Iris pigment epithelial cell (primary cell): ENCODE data around the gene MAP2K5.

Source experiments
- DNase-seq: peaks from one replicate; pipeline ENCODE4 v3.0.0-alpha.2; 2011; ENCODE audit warnings: low read depth

MAP2K5 gene

DNA sequence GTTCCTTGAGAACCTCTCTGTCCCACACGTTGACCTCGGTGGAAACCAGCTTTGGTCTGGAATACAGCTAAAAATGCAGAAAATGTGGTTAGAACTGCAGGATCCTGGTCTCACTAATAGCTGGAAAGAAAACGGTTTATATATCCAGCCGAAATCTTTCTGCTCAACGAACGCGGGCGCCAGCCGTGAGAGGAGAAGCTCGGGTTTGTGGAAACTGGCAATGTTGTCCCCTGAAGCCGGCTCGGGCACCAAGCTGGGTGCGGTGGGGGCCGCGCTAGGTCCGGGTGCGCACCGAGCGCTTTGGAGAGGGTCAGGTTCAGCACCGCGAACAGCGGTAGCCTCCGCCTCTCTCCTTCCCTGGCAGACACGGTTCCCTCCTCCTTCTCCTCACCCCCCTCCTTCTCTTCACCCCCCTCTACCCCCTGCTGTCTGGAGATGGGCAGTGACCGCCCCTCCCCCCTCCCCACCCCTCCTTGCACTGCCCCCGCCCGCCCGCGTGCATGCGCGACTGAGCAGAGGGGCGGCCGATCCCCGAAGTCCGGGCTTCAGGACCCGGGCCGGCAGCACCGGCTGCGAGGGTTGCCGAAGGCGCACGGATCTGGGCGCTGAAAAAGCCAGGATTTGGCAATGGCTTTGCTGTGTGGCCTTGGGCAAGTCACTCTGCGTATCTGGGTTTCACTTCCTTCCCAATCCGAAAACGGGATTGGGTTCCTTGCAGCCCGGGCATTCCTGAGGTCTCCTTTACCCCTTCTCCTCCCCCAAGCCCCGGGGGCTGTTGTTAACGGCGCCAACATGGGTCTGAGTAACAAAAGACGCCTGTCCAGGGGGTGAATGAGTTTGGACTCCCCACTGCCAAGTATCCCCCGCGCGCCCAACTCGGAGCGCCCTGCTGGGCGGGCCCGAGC is 282.7 kb downstream of the MAP2K5 start, which contains the start of gene SKOR1:
Gene SKOR1 (plus strand): TSS at position 534 of the 905 bp plus-strand sequence. CDS start 94 bp downstream, at position 628.
- DNase-seq = peak; percentile 50

DNA sequence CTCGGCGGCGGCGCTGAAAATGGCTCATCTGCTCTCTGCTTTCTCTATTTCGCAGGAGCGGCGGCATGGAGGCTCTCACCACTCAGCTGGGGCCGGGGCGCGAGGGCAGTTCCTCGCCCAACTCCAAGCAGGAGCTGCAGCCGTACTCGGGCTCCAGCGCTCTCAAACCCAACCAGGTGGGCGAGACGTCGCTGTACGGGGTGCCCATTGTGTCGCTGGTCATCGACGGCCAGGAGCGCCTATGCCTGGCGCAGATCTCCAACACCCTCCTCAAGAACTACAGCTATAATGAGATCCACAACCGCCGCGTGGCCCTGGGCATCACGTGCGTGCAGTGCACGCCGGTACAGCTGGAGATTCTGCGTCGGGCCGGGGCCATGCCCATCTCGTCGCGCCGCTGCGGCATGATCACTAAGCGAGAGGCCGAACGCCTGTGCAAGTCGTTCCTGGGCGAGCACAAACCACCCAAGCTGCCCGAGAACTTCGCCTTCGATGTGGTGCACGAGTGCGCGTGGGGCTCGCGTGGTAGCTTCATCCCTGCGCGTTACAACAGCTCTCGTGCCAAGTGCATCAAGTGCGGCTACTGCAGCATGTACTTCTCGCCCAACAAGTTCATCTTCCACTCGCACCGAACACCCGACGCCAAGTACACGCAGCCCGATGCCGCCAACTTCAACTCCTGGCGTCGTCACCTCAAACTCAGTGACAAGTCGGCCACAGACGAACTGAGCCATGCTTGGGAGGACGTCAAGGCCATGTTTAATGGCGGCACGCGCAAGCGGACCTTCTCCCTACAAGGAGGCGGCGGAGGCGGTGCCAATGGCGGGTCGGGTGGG is 283.6 kb downstream of the MAP2K5 start:
- DNase-seq = no peak

DNA sequence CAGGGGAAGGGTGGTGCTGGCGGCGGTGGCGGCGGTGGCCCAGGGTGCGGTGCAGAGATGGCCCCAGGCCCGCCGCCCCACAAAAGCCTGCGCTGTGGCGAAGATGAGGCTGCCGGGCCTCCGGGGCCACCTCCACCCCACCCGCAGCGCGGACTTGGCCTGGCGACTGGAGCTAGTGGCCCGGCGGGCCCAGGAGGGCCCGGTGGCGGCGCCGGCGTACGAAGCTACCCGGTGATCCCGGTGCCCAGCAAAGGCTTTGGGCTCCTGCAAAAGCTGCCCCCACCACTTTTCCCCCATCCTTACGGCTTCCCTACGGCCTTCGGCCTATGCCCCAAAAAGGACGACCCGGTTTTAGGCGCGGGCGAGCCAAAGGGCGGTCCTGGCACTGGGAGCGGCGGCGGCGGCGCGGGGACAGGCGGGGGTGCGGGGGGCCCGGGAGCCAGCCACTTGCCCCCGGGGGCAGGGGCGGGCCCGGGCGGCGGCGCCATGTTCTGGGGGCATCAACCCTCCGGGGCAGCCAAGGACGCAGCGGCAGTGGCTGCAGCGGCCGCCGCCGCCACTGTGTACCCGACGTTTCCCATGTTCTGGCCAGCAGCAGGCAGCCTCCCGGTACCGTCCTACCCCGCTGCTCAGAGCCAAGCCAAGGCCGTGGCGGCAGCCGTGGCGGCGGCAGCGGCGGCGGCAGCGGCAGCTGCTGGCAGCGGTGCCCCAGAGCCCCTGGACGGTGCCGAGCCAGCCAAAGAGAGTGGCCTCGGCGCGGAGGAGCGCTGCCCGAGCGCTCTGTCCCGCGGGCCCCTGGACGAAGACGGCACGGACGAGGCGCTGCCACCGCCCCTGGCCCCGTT is 284.4 kb downstream of the MAP2K5 start:
- no peak for DNase-seq

DNA sequence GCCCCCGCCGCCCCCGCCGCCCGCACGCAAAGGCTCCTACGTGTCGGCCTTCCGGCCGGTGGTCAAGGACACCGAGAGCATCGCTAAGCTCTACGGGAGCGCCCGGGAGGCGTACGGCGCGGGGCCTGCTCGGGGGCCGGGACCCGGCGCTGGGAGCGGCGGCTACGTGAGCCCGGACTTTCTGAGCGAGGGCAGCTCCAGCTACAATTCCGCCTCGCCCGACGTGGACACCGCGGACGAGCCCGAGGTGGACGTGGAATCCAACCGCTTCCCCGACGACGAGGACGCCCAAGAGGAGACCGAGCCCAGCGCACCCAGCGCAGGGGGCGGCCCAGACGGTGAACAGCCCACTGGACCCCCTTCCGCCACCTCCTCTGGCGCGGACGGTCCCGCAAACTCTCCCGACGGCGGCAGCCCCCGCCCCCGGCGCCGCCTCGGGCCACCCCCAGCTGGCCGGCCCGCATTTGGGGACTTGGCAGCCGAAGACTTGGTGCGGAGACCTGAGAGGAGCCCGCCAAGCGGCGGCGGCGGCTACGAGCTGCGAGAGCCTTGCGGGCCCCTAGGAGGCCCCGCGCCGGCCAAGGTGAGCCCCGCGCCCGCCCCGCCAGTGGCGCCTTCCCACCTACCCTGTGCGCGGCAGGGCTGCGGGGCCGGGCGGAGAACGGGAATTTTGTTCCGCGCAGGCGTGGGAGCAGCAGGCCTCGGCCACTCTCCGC is 285.2 kb downstream of the MAP2K5 start:
- no peak for DNase-seq

DNA sequence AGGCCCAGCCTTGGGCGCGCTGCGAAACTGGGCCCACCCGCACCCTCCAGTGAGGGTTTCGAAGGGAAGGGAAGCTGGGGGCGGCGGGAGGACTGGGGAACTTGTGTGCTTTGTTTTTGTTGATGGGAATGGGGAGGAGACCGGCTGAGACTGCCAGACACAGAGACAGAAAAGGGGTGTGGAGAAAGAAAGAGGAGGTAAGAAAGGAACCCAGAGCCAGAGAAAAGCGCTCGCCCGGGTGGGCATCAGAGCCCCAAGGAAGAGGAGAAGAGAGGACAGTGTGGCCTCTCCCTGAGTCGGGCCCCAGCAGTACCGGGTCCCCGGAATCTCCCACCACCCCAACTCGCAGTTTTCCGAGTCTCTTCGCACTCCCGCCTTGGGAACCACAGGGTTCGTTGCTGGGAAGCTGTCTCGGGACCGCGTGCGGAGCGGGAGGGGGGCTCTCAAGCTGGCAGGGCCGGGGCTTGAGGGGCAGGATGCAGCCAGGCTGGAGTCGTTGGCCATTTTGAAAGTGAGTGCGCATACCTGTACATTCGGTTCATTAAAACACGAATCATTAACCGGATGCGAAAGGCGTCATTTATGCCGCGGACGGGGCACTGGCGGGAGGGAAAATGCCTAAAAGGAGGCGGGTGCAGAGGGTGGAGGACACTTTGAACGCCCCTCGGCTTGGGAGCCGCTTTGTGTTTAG is 285.9 kb downstream of the MAP2K5 start:
- no peak for DNase-seq

DNA sequence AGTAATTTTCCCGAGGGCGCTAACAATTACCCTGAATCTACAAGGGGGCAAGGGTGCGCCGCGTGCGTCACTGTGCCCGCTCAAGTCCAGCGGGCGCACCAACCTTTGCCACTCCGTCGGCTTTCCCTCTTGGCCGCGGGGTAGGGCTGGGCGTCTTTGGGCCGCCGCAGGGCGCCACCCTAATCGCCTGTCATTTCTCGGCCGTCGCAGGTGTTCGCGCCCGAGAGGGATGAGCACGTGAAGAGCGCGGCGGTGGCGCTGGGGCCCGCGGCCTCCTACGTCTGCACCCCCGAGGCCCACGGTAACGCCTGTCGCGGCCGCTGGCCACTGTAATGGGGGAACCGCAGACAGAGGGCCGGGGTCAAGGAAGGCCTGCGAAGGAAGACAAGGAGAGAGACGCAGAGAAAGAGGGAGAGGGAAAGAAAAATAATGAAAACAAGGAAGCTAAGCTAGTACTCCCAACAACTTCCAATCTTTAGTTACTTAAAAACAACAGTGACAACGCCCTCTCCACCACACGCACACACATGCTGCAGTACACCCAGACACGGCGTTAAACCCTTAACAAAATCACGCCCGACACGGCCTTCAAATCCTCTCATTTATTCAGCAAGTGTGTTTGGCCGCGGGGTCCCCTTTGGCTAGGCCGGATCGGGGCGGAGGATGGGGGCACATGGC is 286.6 kb downstream of the MAP2K5 start:
- DNase-seq = no peak

DNA sequence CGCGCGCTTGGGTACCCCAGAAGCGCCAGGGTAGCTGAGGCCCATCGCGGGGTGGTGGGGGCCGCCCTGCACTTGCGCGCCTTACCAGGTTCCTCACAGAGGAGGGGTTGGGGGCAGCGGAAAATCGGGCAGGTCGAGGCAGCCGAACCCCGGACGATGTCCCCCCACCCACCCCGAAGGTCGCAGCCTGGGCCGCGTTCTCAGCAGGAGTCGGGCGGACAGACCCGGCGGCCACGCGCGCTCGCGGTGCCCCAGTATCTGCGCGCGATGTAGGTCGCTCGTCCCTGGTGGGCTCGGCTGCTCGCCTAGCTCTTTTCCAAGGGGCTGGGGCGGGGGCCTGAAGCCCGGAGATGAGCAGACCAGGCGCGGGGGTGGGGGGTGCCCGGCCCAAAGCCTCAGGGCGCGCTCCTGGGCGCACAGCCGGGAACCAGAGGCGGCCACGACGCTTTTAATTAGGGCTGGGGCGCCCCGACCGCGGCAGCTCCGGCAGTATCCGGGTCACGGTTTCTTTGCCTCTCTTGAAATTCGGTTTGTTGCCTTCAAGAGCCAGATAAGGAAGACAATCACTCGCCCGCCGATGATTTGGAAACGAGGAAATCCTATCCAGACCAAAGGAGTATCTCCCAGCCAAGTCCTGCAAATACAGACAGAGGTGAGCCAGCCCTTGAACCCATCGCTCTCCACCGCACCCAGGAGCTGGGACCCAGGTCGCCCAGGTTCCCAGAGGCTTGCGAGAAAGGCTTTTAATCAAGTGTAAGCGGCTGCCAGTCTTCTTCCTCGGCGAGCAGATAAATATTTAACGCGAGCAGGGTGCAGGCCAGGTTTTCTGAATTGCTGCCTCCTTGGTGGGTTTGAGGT is 287.4 kb downstream of the MAP2K5 start:
- DNase-seq = no peak

DNA sequence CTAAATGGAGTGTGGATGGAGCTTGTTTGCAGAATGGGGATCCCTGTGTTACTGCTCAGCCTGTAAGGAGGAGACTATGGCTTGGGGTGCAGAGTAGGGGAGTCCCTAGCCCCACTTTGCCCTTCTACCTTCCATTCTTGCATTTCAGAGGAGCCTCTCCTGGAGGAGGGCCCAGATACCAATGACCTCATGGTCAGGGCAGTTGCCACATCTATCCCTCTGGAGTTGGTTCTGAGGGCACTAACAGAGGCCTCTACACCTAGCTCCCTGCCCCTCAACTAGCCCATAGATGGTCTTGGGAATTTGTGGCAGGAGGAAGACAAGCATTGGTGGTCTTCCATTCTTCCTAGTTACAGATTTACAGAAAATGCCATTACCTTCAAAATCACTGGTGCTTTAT is 288.9 kb downstream of the MAP2K5 start:
- no peak for DNase-seq

DNA sequence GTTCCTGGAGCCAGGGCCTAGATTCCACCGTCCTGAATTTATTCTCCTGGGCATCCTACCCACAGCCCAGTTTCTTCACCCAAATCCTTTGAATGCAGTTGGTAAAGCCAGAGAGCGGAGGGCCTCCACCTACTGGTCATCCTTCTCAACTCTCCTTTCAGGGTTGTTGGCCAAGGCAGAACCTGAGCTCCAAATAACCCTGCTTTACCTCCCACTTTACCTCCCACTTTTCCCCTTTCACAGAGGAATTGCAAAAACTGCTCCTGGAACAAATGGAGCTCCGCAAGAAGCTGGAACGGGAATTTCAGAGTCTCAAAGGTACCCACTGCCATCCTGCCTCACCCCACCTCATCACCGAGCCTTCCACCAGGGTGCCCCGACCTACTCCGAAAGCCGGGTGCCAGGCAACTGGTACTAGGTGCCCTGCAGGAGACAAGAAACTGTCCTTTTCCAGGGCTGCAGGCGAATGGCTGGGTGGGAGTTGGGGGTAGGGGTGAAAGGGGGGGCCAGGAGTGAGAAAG is 289.6 kb downstream of the MAP2K5 start:
- no peak for DNase-seq

DNA sequence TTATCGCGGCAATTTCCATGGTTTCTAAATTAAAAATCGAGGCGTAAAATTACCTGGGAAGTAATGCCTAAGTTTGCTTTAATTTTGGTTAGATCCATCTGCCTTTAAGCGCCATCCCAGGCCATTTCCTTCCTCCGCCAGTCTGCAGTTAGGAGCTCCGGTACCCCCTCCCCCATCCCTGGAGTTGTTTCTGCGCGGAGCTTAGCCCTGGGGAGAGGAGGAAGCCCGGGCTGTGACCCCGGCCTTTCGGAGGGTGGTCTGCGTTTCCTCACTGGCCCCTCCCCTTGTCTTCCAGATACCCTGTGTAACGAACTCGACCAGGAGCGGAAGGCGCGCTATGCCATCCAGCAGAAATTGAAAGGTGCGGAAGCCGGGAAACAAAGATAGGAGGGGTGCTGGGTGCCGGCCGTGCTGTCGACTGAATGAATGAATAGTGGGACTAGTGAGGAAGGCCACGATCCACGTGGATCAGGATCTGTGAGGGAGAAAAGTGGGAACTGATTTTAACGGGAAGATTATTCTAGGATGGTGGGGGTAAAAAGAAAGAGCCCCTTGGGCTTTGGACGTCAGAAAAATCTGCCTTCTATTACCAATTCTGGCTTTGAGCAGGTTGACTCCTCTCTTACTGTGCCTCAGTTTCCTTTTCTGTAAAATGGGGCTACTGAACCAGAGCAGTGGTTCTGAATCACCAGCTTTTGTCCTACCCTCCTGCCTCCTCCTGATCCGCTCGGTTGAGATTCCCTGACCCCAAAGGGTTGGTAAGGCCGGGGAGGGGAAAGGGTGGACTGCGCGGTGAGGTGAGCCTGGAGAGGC is 290.6 kb downstream of the MAP2K5 start:
- no peak for DNase-seq

DNA sequence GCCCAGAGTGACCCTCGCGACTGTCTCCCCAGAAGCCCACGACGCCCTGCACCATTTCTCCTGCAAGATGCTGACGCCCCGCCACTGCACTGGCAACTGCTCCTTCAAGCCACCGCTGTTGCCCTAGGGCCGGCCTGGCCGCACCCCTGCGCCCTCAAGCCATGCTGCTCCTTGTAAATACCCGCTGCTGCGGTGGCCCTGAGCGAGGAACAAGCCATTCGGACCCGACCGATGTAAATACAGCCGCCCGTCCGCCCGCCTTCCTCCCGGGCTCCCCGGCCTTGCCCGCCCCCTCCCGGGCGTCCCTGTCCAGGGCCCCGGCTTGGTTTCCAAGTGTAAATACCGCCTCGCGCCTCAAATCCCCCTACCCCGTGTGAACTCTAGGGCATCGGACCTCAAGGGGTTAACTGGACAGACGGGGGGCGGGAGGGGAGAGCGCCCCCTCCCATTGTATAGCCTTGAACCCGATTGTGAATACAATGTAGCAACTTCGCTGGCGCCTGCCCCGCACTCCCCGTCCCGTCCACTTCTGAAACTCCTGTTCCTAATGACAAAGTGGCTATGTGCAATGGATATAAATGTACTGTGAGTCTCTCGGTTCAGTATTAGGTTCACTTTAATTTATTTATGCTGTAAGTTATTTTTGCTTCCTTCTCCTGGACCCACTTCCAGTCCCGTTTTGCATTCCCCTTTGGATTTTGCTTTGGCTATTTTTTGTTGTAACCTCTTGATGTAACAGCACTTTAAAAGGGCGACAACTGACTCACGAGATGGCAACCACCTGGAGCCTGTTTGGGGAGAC is 291.4 kb downstream of the MAP2K5 start:
- DNase-seq = peak; percentile 31

DNA sequence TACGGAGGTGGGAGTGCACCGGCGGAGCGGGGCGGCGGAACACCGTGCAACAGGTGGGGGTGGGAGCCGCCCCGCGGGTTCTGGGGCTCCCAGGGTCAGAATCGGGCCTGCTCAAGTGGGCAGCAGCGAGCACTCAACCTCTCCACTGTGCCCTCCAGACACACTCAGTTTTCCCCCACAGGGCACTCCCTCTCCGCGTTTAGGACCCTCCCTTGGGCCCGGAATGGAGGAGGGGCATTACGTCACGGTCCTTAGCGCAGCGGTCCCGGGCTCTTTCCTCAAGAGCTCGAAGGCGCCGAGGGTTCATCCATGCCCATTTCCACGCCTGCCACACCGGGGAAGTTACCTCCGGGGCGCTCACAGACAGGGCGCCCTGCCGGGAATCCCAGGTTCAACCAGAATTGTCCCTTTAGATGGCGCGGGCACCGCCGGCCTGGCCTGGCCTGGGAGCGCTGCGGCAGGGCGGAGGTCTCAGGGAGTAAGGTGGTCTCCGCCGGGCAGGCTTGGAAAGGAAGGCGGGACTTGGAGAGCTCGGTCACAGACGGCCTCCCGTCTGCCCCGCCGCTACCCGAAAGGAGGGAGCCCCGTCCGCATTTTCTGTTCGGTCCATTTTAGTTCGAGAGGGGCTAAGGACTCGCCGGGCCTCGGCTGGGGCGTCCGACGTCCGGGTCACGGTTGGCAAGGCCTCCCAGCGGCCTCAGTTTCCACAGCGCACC is 292.2 kb downstream of the MAP2K5 start:
- DNase-seq = no peak

DNA sequence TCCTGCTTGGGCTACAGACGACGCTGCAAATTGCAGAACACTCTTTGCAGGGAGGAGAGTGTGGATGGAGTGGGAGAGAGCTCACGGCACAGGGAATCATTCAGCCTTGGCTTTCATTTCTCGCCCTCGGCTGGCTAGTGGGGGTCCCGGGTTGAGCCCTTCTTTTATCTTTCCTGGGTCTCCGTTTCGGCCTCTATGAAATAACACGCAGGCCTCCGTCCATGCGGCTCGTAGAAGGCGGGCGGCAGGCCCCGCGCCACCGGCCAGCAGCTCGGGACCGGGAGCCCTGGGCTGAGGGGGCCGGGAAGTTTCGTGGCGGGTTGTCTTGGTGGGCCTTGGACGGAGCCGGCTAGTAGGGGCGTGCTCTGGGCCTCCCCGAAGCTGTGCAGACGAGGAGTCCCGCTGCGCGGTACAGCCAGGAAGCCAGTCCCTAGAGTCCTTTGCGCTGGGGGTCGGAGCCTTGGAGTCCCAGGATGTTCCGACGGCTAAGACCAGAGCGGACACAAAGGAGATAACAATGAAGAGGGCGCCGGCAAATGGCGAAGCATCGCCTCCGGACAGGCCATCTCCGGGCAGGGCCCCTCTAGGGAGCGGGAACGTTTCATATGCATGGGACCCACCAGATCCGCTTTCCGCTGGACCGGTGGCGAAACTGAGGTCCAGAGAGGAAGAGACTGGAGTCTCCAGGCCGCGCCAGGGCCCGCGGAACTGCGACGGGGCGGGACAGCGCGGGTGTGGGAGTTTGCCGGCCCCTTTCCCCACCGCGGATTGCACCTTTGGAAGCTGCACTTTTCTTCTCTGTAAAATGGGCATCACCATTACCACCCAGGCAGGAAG is 293.0 kb downstream of the MAP2K5 start:
- DNase-seq = no peak

DNA sequence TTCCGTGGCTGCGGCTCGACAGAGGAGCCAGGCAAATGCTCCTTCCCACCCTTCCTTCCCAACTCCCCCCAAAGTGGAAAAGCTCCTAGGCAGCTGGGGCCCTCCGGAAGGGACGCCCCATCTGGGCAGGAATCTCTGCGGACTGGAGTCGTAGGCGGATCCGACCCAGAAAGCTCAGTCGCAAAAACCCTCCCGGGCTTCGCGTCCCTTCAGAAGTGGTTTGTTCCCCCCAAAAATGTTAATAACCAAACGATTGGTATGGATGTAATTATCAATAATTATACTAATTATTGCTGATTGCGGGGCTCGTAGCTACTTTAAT is 293.6 kb downstream of the MAP2K5 start:
- DNase-seq = no peak

DNA sequence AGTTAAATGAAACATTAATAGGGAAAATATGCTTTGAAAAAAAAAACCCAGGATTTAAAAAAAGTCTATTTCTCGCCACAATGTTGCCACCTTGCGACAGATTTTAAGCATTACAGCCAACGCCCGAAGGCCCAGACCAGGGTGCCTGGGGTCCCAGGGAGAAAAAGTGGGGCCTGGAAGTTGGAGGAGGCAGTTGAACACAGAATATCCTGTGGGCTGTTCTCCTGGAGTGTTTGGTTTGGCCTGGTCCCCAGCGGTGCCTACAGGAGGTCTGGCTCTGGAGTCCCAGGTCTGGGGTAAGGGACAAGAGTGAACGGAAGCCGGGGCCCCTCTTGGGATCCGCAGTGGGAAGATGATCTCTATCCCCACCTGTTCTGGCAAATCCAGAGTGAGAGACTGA is 294.0 kb downstream of the MAP2K5 start:
- peak; percentile 29 for DNase-seq

DNA sequence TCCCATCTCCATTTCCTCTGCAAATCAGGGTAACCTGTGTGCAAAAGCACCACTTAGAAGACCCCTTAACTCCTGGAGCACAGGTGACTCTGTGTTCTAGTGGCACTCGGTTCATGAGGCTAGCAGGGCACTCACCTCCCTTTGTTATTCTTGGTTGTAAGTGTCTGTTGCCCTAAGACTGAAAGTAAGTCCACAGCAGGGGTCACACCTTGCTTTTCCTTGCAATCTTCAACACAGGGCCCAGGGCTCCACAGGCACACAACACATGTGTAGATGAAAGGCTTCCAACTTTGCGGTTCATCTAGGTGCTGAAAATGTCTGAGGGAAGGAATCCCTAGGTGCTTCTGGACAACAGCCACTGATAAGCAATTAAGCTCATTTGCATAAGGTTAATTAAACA is 294.5 kb downstream of the MAP2K5 start:
- DNase-seq = no peak
